LNCAP (cell line): ENCODE measurements around the gene STARD3NL.

Experiments
- CTCF ChIP-seq: fragments of 450-650 bp; IDR thresholded peaks from 2 replicates; pipeline ENCODE4 v1.5.1; 2017; ENCODE audit warnings: mild to moderate bottlenecking

STARD3NL gene

GRCh38 chr7:38153515-38153914, 24.5 kb upstream of the STARD3NL start:
- no peak for TF ChIP-seq CTCF

GRCh38 chr7:38154278-38154677, 23.8 kb upstream of the STARD3NL start:
- TF ChIP-seq CTCF, result no peak

GRCh38 chr7:38160003-38160571, 18.0 kb upstream of the STARD3NL start:
- TF ChIP-seq CTCF, result no peak

- TF ChIP-seq CTCF, result no peak
These were observed 16.0 kb upstream of the STARD3NL start for GRCh38 chr7:38162036-38162435.

- TF ChIP-seq CTCF, result no peak
These were observed 14.4 kb upstream of the STARD3NL start for GRCh38 chr7:38163671-38164070.

GRCh38 chr7:38168890-38169570, 9.0 kb upstream of the STARD3NL start:
- no peak for TF ChIP-seq CTCF

- TF ChIP-seq CTCF, result no peak
These were observed 8.2 kb upstream of the STARD3NL start for GRCh38 chr7:38169847-38170246.
